Measurements from ENCODE around the gene PIGQ.
"Not testable (repeated sequence)": the region's sequence is repeated elsewhere in the genome, so short reads cannot be mapped to it uniquely, and the experiment has no call there.

The PIGQ gene

DNA sequence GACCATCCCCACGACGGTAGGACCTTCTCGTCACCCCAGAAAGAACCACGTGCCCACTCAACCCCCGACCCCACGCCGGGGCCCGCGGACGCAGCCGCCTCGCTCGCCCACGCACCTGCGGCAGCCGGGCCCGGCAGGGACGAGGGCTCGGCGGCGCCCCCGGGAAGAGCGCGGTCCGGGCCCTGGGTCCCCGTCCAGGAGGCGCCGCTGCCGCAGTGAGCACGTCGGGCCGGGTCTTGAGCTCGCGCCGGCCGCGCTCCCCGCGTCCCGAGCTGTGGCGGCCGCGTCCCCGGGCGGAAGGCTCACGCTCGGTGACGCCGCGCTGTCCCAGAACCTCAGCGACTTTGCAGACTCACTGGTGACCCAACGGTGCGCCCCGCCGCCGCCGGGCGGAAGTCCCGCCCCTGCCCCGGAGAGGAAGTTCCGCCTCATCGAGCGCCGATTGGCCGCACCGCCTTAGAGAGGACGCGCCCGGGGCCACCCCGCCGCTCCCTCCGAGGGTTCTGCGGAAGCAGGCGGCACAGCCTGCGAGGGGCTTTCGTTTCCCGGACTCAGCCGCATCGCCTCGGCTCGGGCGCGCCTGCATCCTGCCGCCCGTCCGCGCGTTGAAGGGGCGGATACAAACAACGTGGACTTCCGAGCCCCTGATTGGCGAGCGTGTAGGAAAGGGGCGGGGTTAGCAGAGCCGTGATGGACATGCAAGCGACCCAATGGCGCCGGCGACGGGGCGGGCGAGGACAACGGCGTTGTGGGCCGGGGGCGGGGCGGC lies 19.3 kb downstream of the PIGQ start:
- H3K9me3 Mint-ChIP-seq, result no peaks in the 10 kb centered on the region
- H3K27ac Mint-ChIP-seq, result peak overlapping the region; percentile 100
- peaks cover 4 to 10% of the 10 kb centered on the region in 2 donors for H3K36me3 Mint-ChIP-seq
- H3K4me1 Mint-ChIP-seq, result peaks cover 30 to 63% of the 10 kb centered on the region in 2 donors
- peaks cover 4 to 7% of the 10 kb centered on the region in 2 donors for H3K27me3 Mint-ChIP-seq
- peak; percentile 75 to 79 for ATAC-seq (replicated peaks)
- H3K4me3 Mint-ChIP-seq, result peak overlapping the region; percentile 97
- peak; percentile 95 for DNase-seq

DNA sequence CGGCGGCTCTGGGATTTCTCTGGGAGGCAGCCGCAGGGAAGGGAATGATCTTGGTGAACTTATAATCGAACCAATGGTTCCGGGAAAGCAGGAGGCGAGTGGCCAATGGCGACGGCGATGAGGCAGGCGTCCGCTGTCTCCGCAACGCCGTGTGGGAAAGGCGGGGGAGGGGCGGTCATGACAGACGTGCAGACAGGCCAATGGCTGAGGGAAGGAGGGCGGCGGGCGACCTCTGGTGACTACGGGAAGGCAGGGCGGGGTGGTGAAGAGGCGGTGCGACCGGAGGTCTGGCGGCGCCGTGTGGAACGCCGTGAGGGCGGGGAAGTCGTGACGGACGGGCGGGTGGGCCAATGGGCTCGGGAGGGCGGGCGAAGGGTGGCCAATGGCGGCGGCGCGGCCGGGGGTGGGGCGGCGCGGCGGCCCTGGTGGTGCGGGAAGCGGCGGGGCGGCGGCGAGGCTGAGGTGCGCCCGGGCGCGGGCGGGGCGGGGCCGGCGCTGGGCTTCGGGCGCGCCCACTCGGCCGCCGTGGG lies 20.0 kb downstream of the PIGQ start, which contains the start of gene RAB40C:
TSS of gene RAB40C (plus strand) at position 409 of the 530 bp plus-strand sequence. CDS start 226 bp downstream, outside the sequence.
- Mint-ChIP-seq H3K9me3 (no peaks in the 10 kb centered on the region), H3K36me3 (peaks cover 4 to 10% of the 10 kb centered on the region in 2 donors), H3K4me3 (peak within 1 kb of the TSS; percentile 97), H3K27me3 (peaks cover 4 to 7% of the 10 kb centered on the region in 2 donors), H3K4me1 (peaks cover 33 to 69% of the 10 kb centered on the region in 2 donors), H3K27ac (peak within 1 kb of the TSS; percentile 100)
- ATAC-seq (replicated peaks) (peak; percentile 84 to 86), DNase-seq (peak; percentile 97)

DNA sequence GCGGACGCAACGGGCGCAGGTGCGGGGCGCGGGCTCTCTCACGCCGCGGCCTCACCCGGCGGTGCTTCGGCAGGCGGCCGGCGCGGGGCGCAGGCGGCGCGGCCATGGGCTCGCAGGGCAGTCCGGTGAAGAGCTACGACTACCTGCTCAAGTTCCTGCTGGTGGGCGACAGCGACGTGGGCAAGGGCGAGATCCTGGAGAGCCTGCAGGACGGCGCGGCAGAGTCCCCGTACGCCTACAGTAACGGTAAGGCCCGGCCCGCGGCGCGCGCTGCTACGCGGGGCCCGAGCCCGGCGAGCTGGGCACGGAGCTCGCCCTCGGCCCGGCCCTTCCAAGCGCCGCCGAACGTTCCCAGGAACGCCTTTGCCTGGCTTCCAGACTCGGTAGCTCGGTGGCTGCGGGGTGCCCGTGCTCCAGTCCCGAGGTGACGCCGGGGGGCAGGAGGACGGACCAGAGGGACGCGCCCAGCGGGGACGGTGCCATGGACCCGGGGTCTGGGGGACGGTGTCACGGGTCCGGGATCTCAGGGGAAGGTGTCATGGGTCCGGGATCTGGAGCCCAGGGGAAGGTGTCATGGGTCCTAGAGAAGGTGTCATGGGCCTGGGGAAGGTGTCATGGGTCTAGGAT lies 20.5 kb downstream of the PIGQ start:
- peaks cover 4 to 6% of the 10 kb centered on the region in 2 donors for H3K27me3 Mint-ChIP-seq
- DNase-seq, result no peak
- no peaks in the 10 kb centered on the region for H3K9me3 Mint-ChIP-seq
- peak overlapping the region; percentile 84 to 94 for H3K4me3 Mint-ChIP-seq
- peak overlapping the region; percentile 86 for H3K27ac Mint-ChIP-seq
- peaks cover 3 to 10% of the 10 kb centered on the region in 2 donors for H3K36me3 Mint-ChIP-seq
- peak; percentile 0 to 1 for ATAC-seq (replicated peaks)
- H3K4me1 Mint-ChIP-seq, result peaks cover 32 to 68% of the 10 kb centered on the region in 2 donors

DNA sequence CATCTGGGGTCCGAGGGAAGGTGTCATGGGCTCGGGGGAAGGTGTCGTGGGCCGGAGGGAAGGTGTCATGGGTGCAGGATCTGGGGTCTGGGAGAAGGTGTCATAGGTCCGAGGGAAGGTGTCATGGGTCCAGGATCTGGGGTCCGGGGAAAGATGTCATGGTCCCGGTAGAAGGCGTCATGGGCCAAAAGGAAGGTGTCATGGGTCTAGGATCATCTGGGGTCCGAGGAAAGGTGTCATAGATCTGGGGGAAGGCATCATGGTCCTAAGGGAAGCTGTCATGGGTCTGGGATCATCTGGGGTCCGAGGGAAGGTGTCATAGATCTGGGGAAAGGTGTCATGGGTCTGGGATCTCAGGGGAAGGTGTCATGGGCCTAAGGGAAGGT lies 21.0 kb downstream of the PIGQ start:
- peak overlapping the region; percentile 84 to 94 for H3K4me3 Mint-ChIP-seq
- peaks cover 27 to 62% of the 10 kb centered on the region in 2 donors for H3K4me1 Mint-ChIP-seq
- peak overlapping the region; percentile 86 for H3K27ac Mint-ChIP-seq
- H3K27me3 Mint-ChIP-seq, result peaks cover 0 to under 1% of the 10 kb centered on the region in 2 donors
- no peaks in the 10 kb centered on the region for H3K9me3 Mint-ChIP-seq
- ATAC-seq (replicated peaks) (no peak), DNase-seq (no peak)
- peaks cover 2 to 11% of the 10 kb centered on the region in 2 donors for H3K36me3 Mint-ChIP-seq

DNA sequence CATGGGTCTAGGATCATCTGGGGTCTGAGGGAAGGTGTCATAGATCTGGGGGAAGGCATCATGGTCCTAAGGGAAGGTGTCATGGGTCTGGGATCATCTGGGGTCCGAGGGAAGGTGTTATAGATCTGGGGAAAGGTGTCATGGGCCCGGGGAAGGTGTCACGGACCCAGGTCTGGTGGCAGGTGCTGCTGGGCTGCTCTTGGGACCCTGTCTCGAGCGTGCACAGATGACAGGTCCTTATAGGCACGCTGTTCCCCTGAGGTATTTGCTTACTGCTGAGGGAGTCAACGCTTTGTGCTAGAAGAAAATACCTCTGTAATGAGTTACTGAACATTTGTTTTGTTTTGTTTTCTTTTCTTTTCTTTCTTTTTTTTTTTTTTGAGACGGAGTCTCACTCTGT lies 21.5 kb downstream of the PIGQ start:
- peak overlapping the region; percentile 84 to 94 for H3K4me3 Mint-ChIP-seq
- no peaks in the 10 kb centered on the region for H3K27me3 Mint-ChIP-seq
- no peak for DNase-seq
- peaks cover 30 to 61% of the 10 kb centered on the region in 2 donors for H3K4me1 Mint-ChIP-seq
- peak overlapping the region; percentile 86 for H3K27ac Mint-ChIP-seq
- no peak for ATAC-seq (replicated peaks)
- peaks cover 6 to 15% of the 10 kb centered on the region in 2 donors for H3K36me3 Mint-ChIP-seq
- no peaks in the 10 kb centered on the region for H3K9me3 Mint-ChIP-seq

DNA sequence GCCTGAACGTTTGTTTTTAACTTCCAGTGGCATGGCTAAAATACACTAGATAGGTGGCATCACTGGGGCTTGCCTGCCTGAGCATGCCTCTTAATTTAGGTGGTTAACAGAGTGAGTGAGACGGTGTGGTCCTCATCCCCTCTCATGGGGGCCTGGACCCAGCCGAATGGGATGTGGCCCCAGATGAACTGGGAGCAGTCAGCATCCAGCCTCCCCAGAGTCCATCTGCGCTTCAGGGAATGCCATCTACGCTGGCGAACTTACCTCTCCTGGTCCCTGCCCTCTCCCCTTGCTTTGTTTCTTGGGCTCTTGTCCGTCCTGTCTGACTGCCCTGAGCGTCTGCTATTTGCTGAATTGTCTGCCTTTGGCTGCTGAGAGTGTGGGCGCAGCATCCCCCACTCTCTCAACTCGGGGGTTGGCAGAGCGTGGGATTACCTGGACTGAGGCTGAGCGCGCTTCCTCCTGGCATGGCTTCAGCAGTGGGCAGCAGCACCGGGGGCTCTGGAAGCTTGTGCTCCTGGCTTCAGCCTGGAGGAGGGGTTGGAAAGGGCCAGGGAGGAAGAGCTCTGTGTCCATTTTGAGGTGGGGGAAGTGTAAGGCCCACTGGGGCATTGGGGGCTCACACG lies 22.2 kb downstream of the PIGQ start:
- peak overlapping the region in 1 of 2 donors; percentile 39 for H3K4me3 Mint-ChIP-seq
- H3K27ac Mint-ChIP-seq, result no peak overlapping the region
- H3K36me3 Mint-ChIP-seq, result peaks cover 13 to 21% of the 10 kb centered on the region in 2 donors
- DNase-seq (no peak), ATAC-seq (replicated peaks) (no peak)
- H3K27me3 Mint-ChIP-seq, result no peaks in the 10 kb centered on the region
- no peaks in the 10 kb centered on the region for H3K9me3 Mint-ChIP-seq
- peaks cover 30 to 68% of the 10 kb centered on the region in 2 donors for H3K4me1 Mint-ChIP-seq

DNA sequence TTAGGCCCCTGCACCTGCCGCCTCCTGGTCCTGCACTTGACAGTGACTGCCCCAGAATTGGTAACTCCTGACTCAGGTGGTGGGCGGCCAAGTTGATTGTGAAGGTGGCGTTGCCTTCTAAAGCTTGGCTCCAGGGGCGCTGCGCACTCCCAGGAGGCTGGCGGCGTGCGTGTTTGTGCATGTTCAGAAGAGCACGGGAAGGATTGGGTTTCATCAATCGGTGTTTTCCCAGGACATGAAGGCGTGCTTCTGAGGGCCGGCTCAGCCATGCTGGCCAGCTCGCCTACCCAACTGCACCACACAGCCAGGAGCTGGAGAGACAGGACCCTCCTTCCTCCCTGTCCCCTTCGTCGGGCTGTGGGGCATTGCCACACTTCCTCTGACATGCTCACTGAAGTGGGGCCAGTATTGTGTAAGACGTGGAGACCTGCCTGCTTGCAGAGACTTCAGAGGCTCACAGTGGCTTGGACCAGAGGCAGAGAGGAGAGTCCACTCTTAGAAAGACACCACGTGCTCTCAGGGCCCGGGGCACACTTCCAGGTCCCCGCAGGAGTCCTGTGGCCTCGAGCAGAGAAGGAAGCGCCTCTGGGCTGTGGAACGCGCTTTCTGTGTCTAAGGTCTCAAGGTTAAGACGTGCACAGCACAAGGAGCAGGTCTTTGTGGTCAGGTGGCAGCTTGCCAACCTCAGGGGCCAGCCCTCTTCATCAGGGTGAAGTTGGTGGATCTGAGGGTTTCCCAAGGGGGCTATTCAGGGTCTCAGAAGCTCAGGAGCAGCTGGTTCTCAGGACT lies 22.9 kb downstream of the PIGQ start:
- Mint-ChIP-seq H3K4me3 (no peak overlapping the region), H3K27ac (no peak overlapping the region), H3K36me3 (peaks cover 14 to 23% of the 10 kb centered on the region in 2 donors), H3K9me3 (no peaks in the 10 kb centered on the region), H3K4me1 (peaks cover 27 to 61% of the 10 kb centered on the region in 2 donors), H3K27me3 (no peaks in the 10 kb centered on the region)
- DNase-seq (no peak), ATAC-seq (replicated peaks) (no peak)

DNA sequence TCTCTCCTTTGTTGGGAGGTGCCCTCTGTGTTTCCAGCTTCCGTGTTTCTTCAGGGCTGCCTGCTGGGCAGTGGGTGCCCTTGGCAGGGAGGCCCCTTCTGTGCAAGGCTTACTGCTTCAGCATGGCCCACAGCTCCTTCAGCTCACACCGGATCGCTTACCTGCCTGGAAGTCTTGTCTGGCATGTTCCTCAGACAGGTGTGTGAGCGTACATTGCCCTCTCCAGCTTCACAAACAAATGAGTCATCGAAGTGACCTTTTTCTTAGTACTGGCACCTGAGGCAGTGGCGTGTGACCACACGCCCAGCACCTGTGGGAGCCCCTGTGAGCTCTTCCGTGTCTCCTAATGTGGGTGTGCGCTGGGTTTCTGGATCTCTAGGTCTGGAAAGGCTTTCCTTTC lies 23.6 kb downstream of the PIGQ start:
- Mint-ChIP-seq H3K27me3 (no peaks in the 10 kb centered on the region), H3K27ac (peak overlapping the region; percentile 6), H3K36me3 (peaks cover 14 to 19% of the 10 kb centered on the region in 2 donors), H3K4me3 (no peak overlapping the region), H3K9me3 (no peaks in the 10 kb centered on the region), H3K4me1 (peaks cover 27 to 54% of the 10 kb centered on the region in 2 donors)
- ATAC-seq (replicated peaks) (no peak), DNase-seq (no peak)

DNA sequence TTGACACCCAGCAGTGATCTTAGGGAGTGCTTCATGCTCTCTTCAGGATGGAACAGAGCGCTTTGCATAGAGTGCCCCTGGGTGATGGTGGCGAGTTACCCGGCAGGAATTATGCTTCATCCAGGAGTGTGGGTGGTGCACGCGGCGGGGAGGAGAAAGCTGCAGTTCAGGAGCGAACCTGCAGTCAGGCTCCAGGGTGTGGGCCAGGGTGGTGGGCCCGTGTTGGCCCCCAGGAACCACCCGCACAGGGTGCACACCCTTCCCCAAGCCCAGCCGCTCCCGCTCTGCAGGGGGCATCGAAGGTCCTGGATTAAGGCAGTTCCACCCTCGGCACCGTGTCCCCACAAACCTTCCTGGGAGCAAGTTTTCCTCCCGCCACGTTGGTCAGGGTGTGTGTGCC lies 24.0 kb downstream of the PIGQ start:
- H3K27ac Mint-ChIP-seq, result peak overlapping the region; percentile 6
- H3K36me3 Mint-ChIP-seq, result peaks cover 12 to 21% of the 10 kb centered on the region in 2 donors
- peaks cover 27 to 50% of the 10 kb centered on the region in 2 donors for H3K4me1 Mint-ChIP-seq
- no peaks in the 10 kb centered on the region for H3K9me3 Mint-ChIP-seq
- no peak overlapping the region for H3K4me3 Mint-ChIP-seq
- ATAC-seq (replicated peaks) (no peak), DNase-seq (no peak)
- no peaks in the 10 kb centered on the region for H3K27me3 Mint-ChIP-seq

DNA sequence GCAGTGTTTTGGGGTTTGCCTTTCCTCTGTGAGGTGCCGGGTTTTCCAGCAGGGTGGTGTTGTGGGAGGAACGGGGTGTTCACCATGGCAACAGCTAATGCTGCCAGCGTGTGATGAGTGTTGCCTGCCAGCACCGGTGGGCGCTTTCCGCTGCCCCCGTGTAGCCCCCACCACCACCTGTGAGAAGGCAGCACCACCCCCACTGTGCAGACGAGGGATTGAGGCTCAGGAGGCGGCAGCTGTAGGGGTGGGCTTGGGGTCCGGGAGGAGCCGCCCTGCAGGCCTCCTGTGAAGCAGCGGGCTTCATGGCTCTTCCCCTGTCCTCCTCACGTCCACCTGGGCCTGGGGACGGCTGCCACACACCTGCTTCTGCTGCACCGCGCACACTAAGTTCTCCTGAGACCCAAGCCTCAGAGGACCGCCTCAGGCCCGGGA lies 25.3 kb downstream of the PIGQ start:
- Mint-ChIP-seq H3K27ac (peak overlapping the region; percentile 56), H3K9me3 (no peaks in the 10 kb centered on the region), H3K36me3 (peaks cover 14 to 25% of the 10 kb centered on the region in 2 donors), H3K4me1 (peaks cover 27 to 50% of the 10 kb centered on the region in 2 donors), H3K27me3 (no peaks in the 10 kb centered on the region), H3K4me3 (no peak overlapping the region)
- ATAC-seq (replicated peaks), result no peak
- no peak for DNase-seq

DNA sequence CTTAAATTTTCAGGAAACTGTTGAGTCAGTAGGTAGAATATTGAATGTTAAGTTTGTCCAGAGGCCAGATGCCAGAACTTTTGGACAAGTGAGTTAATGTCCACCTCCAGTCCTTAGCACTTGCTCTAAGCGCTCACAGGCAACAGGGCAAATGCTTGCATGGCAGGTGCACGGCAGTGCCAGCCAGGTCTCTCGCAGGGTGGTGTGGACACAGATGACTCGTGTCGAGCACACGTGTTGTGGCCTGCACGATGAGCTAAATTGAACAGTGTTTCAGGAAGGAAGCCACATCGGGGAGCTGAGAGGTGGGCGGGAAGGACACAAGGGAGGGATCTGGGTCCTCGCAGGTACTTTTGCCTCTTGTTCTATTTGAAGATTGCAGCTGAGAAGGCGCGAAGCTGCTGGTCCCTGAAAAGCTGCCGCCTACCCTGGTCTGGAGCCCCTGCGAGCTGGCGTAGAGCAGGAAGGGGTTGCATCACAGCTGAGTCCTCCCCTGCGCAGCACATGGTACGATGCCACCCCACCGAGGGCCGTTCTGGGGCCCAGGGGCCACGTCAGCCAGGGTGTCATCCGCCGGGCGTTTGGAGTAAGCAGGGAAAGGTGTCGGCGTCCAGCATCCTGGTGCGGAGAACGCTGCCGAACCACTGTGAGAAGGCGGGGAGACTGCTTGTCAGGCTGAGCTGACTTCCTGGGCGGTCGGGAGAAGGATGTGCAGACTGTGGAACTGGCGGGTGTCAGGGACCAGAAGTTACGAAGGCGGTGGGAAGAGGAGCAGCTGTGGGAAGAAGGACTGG lies 26.4 kb downstream of the PIGQ start:
- Mint-ChIP-seq H3K27ac (no peak overlapping the region), H3K4me1 (peaks cover 20 to 46% of the 10 kb centered on the region in 2 donors), H3K9me3 (no peaks in the 10 kb centered on the region), H3K36me3 (peaks cover 14 to 26% of the 10 kb centered on the region in 2 donors), H3K27me3 (no peaks in the 10 kb centered on the region), H3K4me3 (no peak overlapping the region)
- DNase-seq, result no peak
- no peak for ATAC-seq (replicated peaks)

DNA sequence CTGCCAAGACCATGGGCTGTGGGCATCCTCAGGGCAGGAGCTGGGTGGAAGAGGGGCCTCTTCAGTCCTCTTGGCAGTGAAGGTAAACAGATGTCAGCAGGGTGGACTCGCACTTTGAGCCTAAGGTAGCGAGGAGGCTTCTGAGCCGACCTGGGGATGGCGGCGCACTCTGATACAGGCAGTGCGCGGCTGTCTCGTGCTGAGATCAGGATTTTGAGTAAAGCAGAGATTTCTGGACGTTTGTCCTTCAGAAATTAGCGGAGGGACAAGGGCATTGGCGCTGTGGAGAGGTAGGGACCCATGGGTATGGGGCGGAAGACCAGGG lies 26.9 kb downstream of the PIGQ start:
- no peak for DNase-seq
- Mint-ChIP-seq H3K36me3 (peaks cover 14 to 26% of the 10 kb centered on the region in 2 donors), H3K27ac (no peak overlapping the region), H3K4me3 (no peak overlapping the region), H3K9me3 (no peaks in the 10 kb centered on the region), H3K27me3 (no peaks in the 10 kb centered on the region), H3K4me1 (peaks cover 18 to 42% of the 10 kb centered on the region in 2 donors)
- no peak for ATAC-seq (replicated peaks)

DNA sequence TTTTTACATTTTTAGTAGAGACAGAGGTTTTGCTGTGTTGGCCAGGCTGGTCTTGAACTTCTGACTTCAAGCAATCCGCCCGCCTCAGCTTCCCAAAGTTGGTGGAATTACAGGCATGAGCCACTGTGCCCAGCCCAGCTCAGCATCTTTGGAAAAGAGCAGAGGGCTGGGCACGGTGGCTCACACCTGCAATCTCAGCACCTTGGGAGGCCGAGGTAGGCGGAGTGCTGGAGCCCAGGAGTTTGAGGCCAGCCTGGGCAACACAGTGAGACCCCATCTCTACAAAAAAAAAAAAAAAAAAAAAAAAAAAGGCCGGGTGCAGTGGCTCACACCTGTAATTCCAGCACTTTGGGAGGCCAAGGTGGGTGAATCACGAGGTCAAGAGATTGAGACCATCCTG lies 27.9 kb downstream of the PIGQ start:
- not testable (repeated sequence) for H3K27ac Mint-ChIP-seq; DNase-seq; H3K9me3 Mint-ChIP-seq; H3K4me3 Mint-ChIP-seq; H3K27me3 Mint-ChIP-seq; ATAC-seq (replicated peaks)
- H3K36me3 Mint-ChIP-seq, result peaks cover 14 to 26% of the 10 kb centered on the region in 2 donors
- H3K4me1 Mint-ChIP-seq, result peaks cover 13 to 34% of the 10 kb centered on the region in 2 donors

Data from stimulated activated naive B cell treated with anti-CD40 and anti-IgM and Interleukin-4, amounts not matched to agents 10 μg/mL and 1 μg/mL and 100 μg/mL, for 72 hours (primary cell).